ENCODE results near the gene CAV2.

GRCh38 chr7:116553168-116553964 is 53.8 kb downstream of the CAV2 start:
- TF ChIP-seq CTCF (IDR thresholded peaks at IDR 0.05; ENCODE audit: low read length) (no peak), EZH2 (optimal IDR thresholded peaks at IDR 0.05; ENCODE audit: low read depth, low read length) (no peak)
